ENCODE results near the gene NCKIPSD. TPM values are rescaled to one million over a fixed set of nuclear protein-coding genes. Genes with fewer than 3 reads are reported as not detected.

The NCKIPSD gene
- total RNA-seq, 1 experiment from 2014 or later = 46.0 TPM

DNA sequence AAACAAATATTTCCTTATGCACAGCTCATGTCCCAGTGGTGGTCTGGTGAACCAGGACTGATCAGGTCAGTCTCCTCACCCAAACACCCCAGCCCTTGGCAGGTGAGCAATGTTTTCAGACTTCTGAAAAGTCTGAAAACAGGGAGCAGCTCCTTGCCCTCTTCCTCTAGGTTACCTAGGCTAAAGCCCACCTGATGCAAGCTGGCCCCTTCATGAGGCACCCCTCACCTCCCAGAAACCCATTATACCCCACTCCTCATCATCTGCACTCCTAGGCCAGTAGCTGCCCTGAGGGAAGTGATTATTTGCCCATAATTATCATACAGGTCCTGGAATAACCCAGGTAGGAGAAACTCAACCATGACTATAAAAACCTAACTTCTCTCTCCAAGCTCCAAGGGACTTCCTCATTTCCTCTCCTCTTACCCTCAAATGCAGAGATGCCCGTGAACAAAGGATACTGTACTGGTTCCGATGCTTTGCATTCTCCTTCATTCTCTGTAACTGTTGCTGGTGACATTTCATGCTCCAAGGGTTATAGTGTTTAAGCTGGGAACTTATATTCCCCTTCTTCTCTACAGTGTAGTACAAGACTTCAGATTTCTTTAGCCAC lies 5.2 kb upstream of the NCKIPSD start:
- TF ChIP-seq, protein P1, sequence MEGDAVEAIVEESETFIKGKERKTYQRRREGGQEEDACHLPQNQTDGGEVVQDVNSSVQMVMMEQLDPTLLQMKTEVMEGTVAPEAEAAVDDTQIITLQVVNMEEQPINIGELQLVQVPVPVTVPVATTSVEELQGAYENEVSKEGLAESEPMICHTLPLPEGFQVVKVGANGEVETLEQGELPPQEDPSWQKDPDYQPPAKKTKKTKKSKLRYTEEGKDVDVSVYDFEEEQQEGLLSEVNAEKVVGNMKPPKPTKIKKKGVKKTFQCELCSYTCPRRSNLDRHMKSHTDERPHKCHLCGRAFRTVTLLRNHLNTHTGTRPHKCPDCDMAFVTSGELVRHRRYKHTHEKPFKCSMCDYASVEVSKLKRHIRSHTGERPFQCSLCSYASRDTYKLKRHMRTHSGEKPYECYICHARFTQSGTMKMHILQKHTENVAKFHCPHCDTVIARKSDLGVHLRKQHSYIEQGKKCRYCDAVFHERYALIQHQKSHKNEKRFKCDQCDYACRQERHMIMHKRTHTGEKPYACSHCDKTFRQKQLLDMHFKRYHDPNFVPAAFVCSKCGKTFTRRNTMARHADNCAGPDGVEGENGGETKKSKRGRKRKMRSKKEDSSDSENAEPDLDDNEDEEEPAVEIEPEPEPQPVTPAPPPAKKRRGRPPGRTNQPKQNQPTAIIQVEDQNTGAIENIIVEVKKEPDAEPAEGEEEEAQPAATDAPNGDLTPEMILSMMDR (conservative IDR thresholded peaks at IDR 0.05) = no peak
- Histone ChIP-seq H2BK120ac (ENCODE audit: low read depth, low read length, poor library complexity, severe bottlenecking) (no peak overlapping the region), H3T11ph (ENCODE audit: low read length) (no peak overlapping the region), H4K20me1 (ENCODE audit: control insufficient read depth, insufficient read depth, insufficient read length) (no peaks in the 10 kb centered on the region), H2AFZ (ENCODE audit: low read length) (no peak overlapping the region), H3K9ac (ENCODE audit: extremely low read depth, insufficient read length, low read length) (no peak overlapping the region), H2BK15ac (ENCODE audit: low read depth, low read length) (no peak overlapping the region), H2BK5ac (ENCODE audit: insufficient read length, low read length) (no peak overlapping the region), H3K4ac (ENCODE audit: low read depth, low read length) (no peak overlapping the region), H3K4me2 (ENCODE audit: insufficient read depth, insufficient read length, low read length) (no peak overlapping the region), H2BK20ac (ENCODE audit: low read depth, low read length, poor library complexity, severe bottlenecking) (no peak overlapping the region), H3K14ac (ENCODE audit: insufficient read depth, low read length) (no peak overlapping the region), H3K23ac (ENCODE audit: insufficient read length, low read depth, low read length) (no peak overlapping the region), H3K56ac (ENCODE audit: insufficient read length, low read depth, low read length) (no peak overlapping the region), H3K4me1 (ENCODE audit: insufficient read depth, low read length) (no peaks in the 10 kb centered on the region), H3K27me3 (ENCODE audit: insufficient read depth, low read length) (no peaks in the 10 kb centered on the region), H2AK5ac (ENCODE audit: insufficient read length, low read length) (no peak overlapping the region), H4K5ac (ENCODE audit: insufficient read length, low read depth, low read length) (no peak overlapping the region), H2BK12ac (ENCODE audit: insufficient read length, low read depth, low read length) (no peak overlapping the region), H3K27ac (ENCODE audit: insufficient read length, low read depth, low read length) (no peak overlapping the region), H4K8ac (replicated peaks; ENCODE audit: insufficient read length, low read depth, low read length) (no peak overlapping the region), H3K23me2 (ENCODE audit: insufficient read length, low read depth, low read length, poor library complexity, severe bottlenecking) (no peaks in the 10 kb centered on the region), H3K9me3 (ENCODE audit: control insufficient read depth, low read depth, low read length) (no peaks in the 10 kb centered on the region), H4K91ac (ENCODE audit: insufficient read length, low read depth, low read length) (no peak overlapping the region), H3K79me2 (ENCODE audit: insufficient read depth, low read length) (no peaks in the 10 kb centered on the region), H3K79me1 (ENCODE audit: insufficient read depth, low read depth, low read length, poor library complexity, severe bottlenecking) (peaks cover 6% of the 10 kb centered on the region), H3K18ac (ENCODE audit: insufficient read length, low read depth, low read length) (no peak overlapping the region)
- Mint-ChIP-seq H3K27ac (peak overlapping the region in 1 of 3 experiments; percentile 83; a peak in 1 of 7 replicates), H3K36me3 (ENCODE audit: insufficient read depth in 1 of 3, low read depth in 3 of 3) (peaks cover 53 to 84% (median 71%) of the 10 kb centered on the region in 3 experiments), H3K9me3 (no peaks in the 10 kb centered on the region), H3K4me1 (peaks cover 15 to 25% of the 10 kb centered on the region in 2 experiments), H3K4me3 (no peak overlapping the region), H3K27me3 (ENCODE audit: low read depth) (no peaks in the 10 kb centered on the region; the same call in 1 of the 2 replicates)
- WGBS (ENCODE audit: extremely low coverage, insufficient read length, low lambda C conversion rate) = no CpG with 5 or more reads among the region's 2 CpGs
- DNase-seq = no peak

Measured in H9 (cell line).